Caco-2 (cell line): Measurements from ENCODE around the gene POMGNT2. TPM values are rescaled to one million over a fixed set of nuclear protein-coding genes. Genes with fewer than 3 reads are reported as not detected.

Source experiments
- BruUV-seq: library from RNA; stranded (reverse); fragments of 400-500 nt; replicated peaks from 2 replicates; lab custom pipeline; 2021; lab: Mats Ljungman, UMichigan
- CTCF ChIA-PET: fragments of 300-600 bp; sonication (Branson Sonifier 250); formaldehyde crosslinking; loops from one replicate; lab custom pipeline; 2022; ENCODE audit warnings: antibody characterized with exemption; lab: Charles Lee
- POLR2A ChIA-PET: fragments of 300-600 bp; sonication (Branson Sonifier 250); formaldehyde crosslinking; loops from one replicate; lab custom pipeline; 2022; ENCODE audit warnings: antibody characterized with exemption; lab: Charles Lee
- DNase-seq, 2 experiments: peaks; one replicate each; pipeline versions ENCODE4 v3.0.0 to v3.0.0-alpha.2; 2020 to 2022
- H3K27me3 ChIP-seq: replicated peaks from 2 replicates; pipeline ENCODE4 v1.6.0; 2011; ENCODE audit warnings: low read length; ENCODE audit not compliant: control insufficient read depth, insufficient read depth
- H3K36me3 ChIP-seq: 2 replicates; pipeline ENCODE4 v1.5.1; 2011; ENCODE audit warnings: low read length; ENCODE audit not compliant: control insufficient read depth, insufficient read depth
- H3K4me1 ChIP-seq: fragments of 250-450 bp; sonication (Bioruptor Pico); 2 replicates; pipeline ENCODE4 v1.5.1; 2020; ENCODE audit warnings: mild to moderate bottlenecking
- H3K4me3 ChIP-seq: 2 replicates; pipeline ENCODE4 v1.5.1; 2011; ENCODE audit warnings: low read depth, mild to moderate bottlenecking, control low read depth, low read length
- H3K9me3 ChIP-seq: fragments of 250-450 bp; sonication (Bioruptor Pico); 2 replicates; pipeline ENCODE4 v1.5.1; 2020; ENCODE audit warnings: mild to moderate bottlenecking, moderate library complexity
- H3K27ac Mint-ChIP-seq: one replicate; pipeline ENCODE4 v1.8.0; 2022; ENCODE audit warnings: mixed read lengths; ENCODE audit not compliant: unreplicated experiment
- H3K27me3 Mint-ChIP-seq: one replicate; pipeline ENCODE4 v1.8.0; 2022; ENCODE audit warnings: mixed read lengths; ENCODE audit not compliant: insufficient read depth, unreplicated experiment
- H3K36me3 Mint-ChIP-seq: one replicate; pipeline ENCODE4 v1.8.0; 2022; ENCODE audit warnings: mild to moderate bottlenecking, mixed read lengths; ENCODE audit not compliant: insufficient read depth, unreplicated experiment
- H3K4me1 Mint-ChIP-seq: one replicate; pipeline ENCODE4 v1.8.0; 2022; ENCODE audit warnings: low read depth, mixed read lengths; ENCODE audit not compliant: unreplicated experiment
- H3K4me3 Mint-ChIP-seq: one replicate; pipeline ENCODE4 v1.8.0; 2022; ENCODE audit warnings: mild to moderate bottlenecking, moderate library complexity, mixed read lengths; ENCODE audit not compliant: unreplicated experiment
- H3K9me3 Mint-ChIP-seq: one replicate; pipeline ENCODE4 v1.8.0; 2022; ENCODE audit warnings: mixed read lengths; ENCODE audit not compliant: unreplicated experiment
- CTCF ChIP-seq, 2 experiments: fragments of 200-600 bp in 1 of 2; IDR thresholded peaks; 1 replicate in 1 of 2; 2 replicates in 1 of 2; pipeline versions ENCODE4 v1.5.1 to v1.8.0; 2011 to 2022; ENCODE audit warnings: antibody characterized with exemption in 1 of 2, control low read depth in 1 of 2, inconsistent platforms in 1 of 2, low read depth in 1 of 2, low read length in 1 of 2, mild to moderate bottlenecking in 1 of 2, moderate library complexity in 1 of 2; ENCODE audit not compliant: insufficient read depth in 1 of 2, severe bottlenecking in 1 of 2, unreplicated experiment in 1 of 2
- intact Hi-C: fragments of 100-400 bp; cut with micrococcal nuclease; formaldehyde crosslinking; loops from one replicate; pipeline ENCODE4 v1.10.0; 2022; ENCODE audit not compliant: unreplicated experiment
- total RNA-seq: library from RNA; stranded (reverse); gene quantifications from 2 replicates; pipeline ENCODE4 v1.2.3, GENCODE V29; 2022

POMGNT2 gene
- total RNA-seq, 1 experiment from 2014 or later, result 10.1 TPM

GRCh38 chr3:43098761-43099160 lies 7.1 kb downstream of the POMGNT2 start:
- intact Hi-C loops, result no loop called here
- Histone ChIP-seq H3K4me1 (no peaks in the 10 kb centered on the region), H3K4me3 (no peak overlapping the region), H3K27me3 (no peaks in the 10 kb centered on the region), H3K9me3 (no peaks in the 10 kb centered on the region), H3K36me3 (no peaks in the 10 kb centered on the region)
- no peaks in the 10 kb centered on the region for H3K27me3 Mint-ChIP-seq
- TF ChIP-seq CTCF (IDR thresholded peaks at IDR 0.05; ENCODE audit: insufficient read depth in 1 of 2, low read depth in 1 of 2, low read length in 1 of 2, severe bottlenecking in 1 of 2, unreplicated experiment in 1 of 2), result no peak
- no peaks in the 10 kb centered on the region for H3K9me3 Mint-ChIP-seq
- ChIA-PET POLR2A (no interaction called here), CTCF (no interaction called here)
- H3K27ac Mint-ChIP-seq, result no peak overlapping the region
- H3K36me3 Mint-ChIP-seq, result no peaks in the 10 kb centered on the region
- no peak for DNase-seq
- no peak overlapping the region for H3K4me3 Mint-ChIP-seq
- H3K4me1 Mint-ChIP-seq, result no peaks in the 10 kb centered on the region
- no TSS peak for BruUV-seq

DNA sequence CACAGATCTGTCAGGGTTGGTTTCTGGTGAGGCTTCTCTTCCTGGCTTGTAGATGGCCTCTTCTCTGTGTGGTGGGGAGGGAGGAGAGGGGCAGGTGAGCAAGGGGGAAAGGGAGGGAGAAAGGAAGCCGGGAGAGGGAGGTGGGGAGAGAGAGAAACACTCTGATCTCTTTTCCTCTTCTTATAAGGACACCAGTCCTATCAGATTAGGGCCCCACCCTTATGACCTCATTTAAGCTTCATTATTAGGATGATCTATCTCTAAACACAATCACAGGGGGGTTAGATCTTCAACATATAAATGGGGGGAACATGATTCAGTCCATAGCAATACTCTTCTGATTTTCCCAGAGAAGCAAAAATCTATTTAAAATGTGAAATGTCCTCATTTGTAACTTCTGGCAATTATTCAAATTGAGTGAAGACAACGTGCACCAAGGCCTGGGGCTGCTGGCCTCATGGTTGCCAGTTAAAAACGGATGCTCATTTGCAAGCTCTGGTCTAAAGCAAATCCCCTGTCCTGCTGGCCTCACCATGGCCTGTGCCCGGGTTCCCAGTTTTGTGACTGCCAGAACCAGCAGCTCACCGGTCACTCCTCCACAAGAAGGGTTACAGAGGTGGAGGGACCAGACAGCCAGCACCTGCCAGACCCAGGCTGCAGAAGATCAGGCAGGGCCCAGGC lies 8.3 kb downstream of the POMGNT2 start:
- POLR2A ChIA-PET, result no interaction called here
- no peaks in the 10 kb centered on the region for H3K27me3 Mint-ChIP-seq
- no peaks in the 10 kb centered on the region for H3K4me1 Mint-ChIP-seq
- no peaks in the 10 kb centered on the region for H3K9me3 Mint-ChIP-seq
- Histone ChIP-seq H3K4me1 (no peaks in the 10 kb centered on the region), H3K9me3 (no peaks in the 10 kb centered on the region), H3K36me3 (no peaks in the 10 kb centered on the region), H3K4me3 (no peak overlapping the region), H3K27me3 (no peaks in the 10 kb centered on the region)
- intact Hi-C loops, result no loop called here
- no peak for TF ChIP-seq CTCF (IDR thresholded peaks at IDR 0.05; ENCODE audit: insufficient read depth in 1 of 2, low read depth in 1 of 2, low read length in 1 of 2, severe bottlenecking in 1 of 2, unreplicated experiment in 1 of 2)
- DNase-seq, result no peak
- no TSS peak for BruUV-seq
- H3K4me3 Mint-ChIP-seq, result no peak overlapping the region
- CTCF ChIA-PET, result no interaction called here
- H3K27ac Mint-ChIP-seq, result no peak overlapping the region
- H3K36me3 Mint-ChIP-seq, result no peaks in the 10 kb centered on the region

- Mint-ChIP-seq H3K4me3 (no peak overlapping the region), H3K9me3 (no peaks in the 10 kb centered on the region), H3K4me1 (no peaks in the 10 kb centered on the region), H3K36me3 (no peaks in the 10 kb centered on the region), H3K27ac (no peak overlapping the region), H3K27me3 (no peaks in the 10 kb centered on the region)
- DNase-seq, result no peak
- no peaks in the 10 kb centered on the region for H3K36me3 ChIP-seq
- intact Hi-C loops, result no loop called here
- no TSS peak for BruUV-seq
- no peaks in the 10 kb centered on the region for H3K4me1 ChIP-seq
- H3K27me3 ChIP-seq, result no peaks in the 10 kb centered on the region
- POLR2A ChIA-PET, result no interaction called here
- H3K4me3 ChIP-seq, result no peak overlapping the region
- no peak for TF ChIP-seq CTCF (IDR thresholded peaks at IDR 0.05; ENCODE audit: insufficient read depth in 1 of 2, low read depth in 1 of 2, low read length in 1 of 2, severe bottlenecking in 1 of 2, unreplicated experiment in 1 of 2)
- no peaks in the 10 kb centered on the region for H3K9me3 ChIP-seq
- CTCF ChIA-PET, result no interaction called here
Measured at GRCh38 chr3:43096761-43097160, 9.1 kb downstream of the POMGNT2 start.
